Thymus (tissue), 14 donors: Measurements from ENCODE around the gene MSL1. TPM values are rescaled to one million over a fixed set of nuclear protein-coding genes. Genes with fewer than 3 reads are reported as not detected.

Source experiments
- DNase-seq, 9 donors: peaks; one replicate each; pipeline ENCODE4 v3.0.0-alpha.2; 2013; ENCODE audit warnings: low spot score in 9 of 9, low read depth in 6 of 9, missing footprints in 1 of 9
- H3K27ac ChIP-seq, 2 donors: one replicate each; pipeline ENCODE4 v1.5.1; 2013; ENCODE audit warnings: control low read depth in 1 of 2, low read depth in 1 of 2, low read length in 1 of 2, mild to moderate bottlenecking in 1 of 2, moderate library complexity in 1 of 2
- H3K27me3 ChIP-seq, 2 donors: one replicate each; pipeline ENCODE4 v1.5.1; 2013; ENCODE audit warnings: low read length in 1 of 2; ENCODE audit not compliant: control insufficient read depth in 2 of 2, insufficient read depth in 1 of 2
- H3K36me3 ChIP-seq, 2 donors: one replicate each; pipeline ENCODE4 v1.5.1; 2013; ENCODE audit warnings: low read length in 1 of 2, mild to moderate bottlenecking in 1 of 2, moderate library complexity in 1 of 2; ENCODE audit not compliant: control insufficient read depth in 2 of 2, insufficient read depth in 2 of 2
- H3K4me1 ChIP-seq, 2 donors: one replicate each; pipeline ENCODE4 v1.5.1; 2013; ENCODE audit warnings: low read length in 2 of 2; ENCODE audit not compliant: control insufficient read depth in 2 of 2, insufficient read depth in 2 of 2
- H3K4me3 ChIP-seq, 2 donors: one replicate each; pipeline ENCODE4 v1.5.1; 2013; ENCODE audit warnings: low read length in 2 of 2, control low read depth in 1 of 2, mild to moderate bottlenecking in 1 of 2
- H3K9me3 ChIP-seq, 2 donors: one replicate each; pipeline ENCODE4 v1.5.1; 2013; ENCODE audit warnings: low read length in 1 of 2, mild to moderate bottlenecking in 1 of 2; ENCODE audit not compliant: control insufficient read depth in 2 of 2, insufficient read depth in 1 of 2
- whole genome bisulfite sequencing: extraction: QIAGEN DNeasy Blood & Tissue Kit; methylation state at CpG from one replicate; pipeline ENCODE4 v1.1.7; 2013; 5-methylcytosine and 5-hydroxymethylcytosine counted together
- long read RNA-seq, 10 donors: transcript quantifications; one replicate each; lab custom pipeline, GENCODE V29; 2026
- polyA plus RNA-seq: library from polyadenylated mRNA; stranded (reverse); fragments of 200-250 nt; gene quantifications from one replicate; pipeline ENCODE4 v1.2.3, GENCODE V29; 2013
- total RNA-seq: library from RNA; stranded (reverse); fragments of 120-200 nt; gene quantifications from one replicate; pipeline ENCODE4 v1.2.4, GENCODE V29; 2013
- donor health status: healthy.

The MSL1 gene
- total RNA-seq (77.7 TPM), polyA plus RNA-seq (126 TPM)
- long read RNA-seq, donor 1, partial matches to known transcripts = 0 of 1 reads
- long read RNA-seq, donor 1, other reads (novel, unspliced or antisense) = 0 of 1 reads
- long read RNA-seq, donor 2 = 0 reads
- long read RNA-seq, donor 3, full-length matches to known transcripts = 29 of 29 reads
- long read RNA-seq, donor 3, partial matches to known transcripts = 0 of 29 reads
- long read RNA-seq, donor 3, other reads (novel, unspliced or antisense) = 0 of 29 reads
- long read RNA-seq, donor 4, full-length matches to known transcripts = 13 of 13 reads
- long read RNA-seq, donor 4, partial matches to known transcripts = 0 of 13 reads
- long read RNA-seq, donor 4, other reads (novel, unspliced or antisense) = 0 of 13 reads
- long read RNA-seq, donor 5, full-length matches to known transcripts = 28 of 33 reads
- long read RNA-seq, donor 5, partial matches to known transcripts = 5 of 33 reads
- long read RNA-seq, donor 5, other reads (novel, unspliced or antisense) = 0 of 33 reads
- long read RNA-seq, donor 6, full-length matches to known transcripts = 42 of 42 reads
- long read RNA-seq, donor 6, partial matches to known transcripts = 0 of 42 reads
- long read RNA-seq, donor 6, other reads (novel, unspliced or antisense) = 0 of 42 reads
- long read RNA-seq, donor 7, full-length matches to known transcripts = 8 of 8 reads
- long read RNA-seq, donor 7, partial matches to known transcripts = 0 of 8 reads
- long read RNA-seq, donor 7, other reads (novel, unspliced or antisense) = 0 of 8 reads
- long read RNA-seq, donor 8, transcript MSL1-203 (3 exons, 2,081 nt) = major isoform, 11 of 11 reads
- long read RNA-seq, donor 8, partial matches to known transcripts = 0 of 11 reads
- long read RNA-seq, donor 8, other reads (novel, unspliced or antisense) = 0 of 11 reads
- long read RNA-seq, donor 9, transcript MSL1-203 (3 exons, 2,081 nt) = major isoform, 11 of 16 reads
- long read RNA-seq, donor 9, partial matches to known transcripts = 5 of 16 reads
- long read RNA-seq, donor 9, other reads (novel, unspliced or antisense) = 0 of 16 reads
- long read RNA-seq, donor 10, full-length matches to known transcripts = 23 of 23 reads
- long read RNA-seq, donor 10, partial matches to known transcripts = 0 of 23 reads
- long read RNA-seq, donor 10, other reads (novel, unspliced or antisense) = 0 of 23 reads

DNA sequence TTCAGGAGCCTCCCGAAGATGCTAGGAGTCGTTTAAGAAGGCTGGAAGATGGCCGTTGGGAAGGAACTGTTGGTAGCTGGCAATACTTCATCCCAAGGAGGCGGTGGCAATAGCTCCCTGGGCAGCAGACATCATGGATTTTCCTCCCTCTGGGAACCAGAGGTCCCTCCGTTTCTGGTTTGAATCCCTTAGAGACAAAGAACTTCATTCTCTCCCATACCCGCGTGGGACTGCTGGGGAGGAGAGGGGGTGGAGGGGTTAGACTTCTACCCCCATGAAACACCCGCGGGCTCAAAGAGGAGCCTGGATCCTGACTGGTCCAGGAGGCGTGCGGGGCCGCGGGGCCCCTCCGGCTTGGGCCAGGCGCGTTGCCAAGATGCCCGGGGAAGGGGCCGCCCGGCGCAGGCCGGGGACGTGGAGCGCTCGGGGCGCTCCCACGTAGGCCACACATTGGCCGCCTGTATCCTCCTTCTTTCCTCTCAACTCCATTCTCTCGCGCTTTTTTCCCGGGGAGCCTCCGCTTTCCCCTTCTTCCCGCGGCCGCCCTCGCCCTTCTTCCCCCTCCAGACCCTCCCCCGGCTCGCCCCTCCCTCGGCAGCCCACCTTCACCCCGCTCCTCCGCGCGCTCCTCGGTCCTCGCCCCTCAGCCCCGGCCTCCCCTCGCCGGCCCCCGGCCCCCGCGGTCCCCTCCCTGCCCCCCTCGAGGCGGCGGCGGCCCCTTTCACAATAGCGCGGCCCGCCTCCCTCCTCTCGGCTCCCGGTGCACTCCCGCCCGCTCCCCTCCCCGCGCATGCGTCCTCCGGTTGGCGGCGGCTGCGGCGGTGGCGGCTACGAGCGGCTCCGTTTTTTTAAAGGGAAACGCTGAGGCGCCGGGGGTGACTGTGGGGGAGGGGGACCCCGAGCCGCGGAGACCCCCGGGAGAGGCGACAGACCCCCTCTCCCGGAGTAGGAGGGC is at the start of gene MSL1:
Gene MSL1, plus strand, starts transcription at position 791 of the 955 bp plus-strand sequence. CDS start 642 bp downstream, outside the sequence.
- peaks cover 3 to 18% of the 10 kb centered on the region in 2 donors for H3K36me3 ChIP-seq

GRCh38 chr17:40072040-40072734 is 49.6 kb upstream of the MSL1 start:
- H3K4me1 ChIP-seq = peaks cover 48 to 85% of the 10 kb centered on the region in 2 donors
- H3K36me3 ChIP-seq = peaks cover 4 to 15% of the 10 kb centered on the region in 2 donors
- no peak overlapping the region for H3K4me3 ChIP-seq
- no peaks in the 10 kb centered on the region for H3K9me3 ChIP-seq
- H3K27me3 ChIP-seq = no peaks in the 10 kb centered on the region
- no peak for DNase-seq
- WGBS = 70% methylated on average over 19 of the region's 19 CpGs
- H3K27ac ChIP-seq = peak overlapping the region; percentile 1 to 30

More for the DNA sequence above, at the start of gene MSL1:
- Histone ChIP-seq H3K27me3 (no peaks in the 10 kb centered on the region), H3K27ac (peak within 1 kb of the TSS; percentile 89 to 92), H3K9me3 (no peaks in the 10 kb centered on the region), H3K4me1 (peaks cover 9 to 31% of the 10 kb centered on the region in 2 donors), H3K4me3 (peak within 1 kb of the TSS; percentile 70 to 83)
- DNase-seq = peak in 4 of 9 donors; percentile 76 to 91 (median 79)
- WGBS = 1% methylated on average over 82 of the region's 82 CpGs

DNA sequence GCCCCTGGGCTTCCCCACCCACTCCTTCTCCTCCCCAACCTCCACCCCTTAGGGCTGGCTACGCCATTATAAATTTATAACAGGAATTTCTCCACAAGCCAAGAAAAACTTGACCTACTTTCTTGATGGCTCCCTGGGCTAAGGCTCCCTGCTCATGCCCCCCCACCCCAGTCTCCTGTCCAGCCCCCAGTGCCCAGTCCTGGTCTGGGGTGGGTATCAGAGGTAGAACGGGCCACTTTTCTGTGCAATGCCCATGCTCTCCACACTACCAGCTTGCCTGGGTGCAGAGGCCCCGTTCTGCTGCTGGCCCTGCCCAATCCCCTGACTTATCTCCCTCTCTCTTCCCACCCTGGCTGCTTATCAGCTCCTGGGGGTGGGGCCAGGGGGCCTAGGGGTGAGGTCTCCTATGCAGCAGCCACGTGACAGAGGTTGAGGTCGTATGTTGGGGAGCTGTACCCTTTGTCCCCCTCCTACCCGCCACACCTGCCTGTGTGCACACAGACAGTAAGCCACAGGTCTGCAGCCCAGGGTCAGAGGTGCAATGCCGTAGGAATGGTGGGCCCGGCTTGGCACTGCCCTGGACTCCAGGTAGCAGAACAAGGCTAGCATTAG is 48.9 kb upstream of the MSL1 start:
- peak in 1 of 9 donors; percentile 41 for DNase-seq

GRCh38 chr17:40073454-40074174 is 48.2 kb upstream of the MSL1 start:
- peaks cover 4 to 20% of the 10 kb centered on the region in 2 donors for H3K36me3 ChIP-seq
- 96% methylated on average over 7 of the region's 7 CpGs for WGBS
- DNase-seq = no peak
- peaks cover 39 to 70% of the 10 kb centered on the region in 2 donors for H3K4me1 ChIP-seq
- H3K27me3 ChIP-seq = no peaks in the 10 kb centered on the region
- no peak overlapping the region for H3K4me3 ChIP-seq
- peak overlapping the region in 1 of 2 donors; percentile 26 for H3K27ac ChIP-seq
- H3K9me3 ChIP-seq = no peaks in the 10 kb centered on the region

More for the DNA sequence above, 48.9 kb upstream of the MSL1 start:
- Histone ChIP-seq H3K27ac (peak overlapping the region in 1 of 2 donors; percentile 26), H3K36me3 (peaks cover 4 to 20% of the 10 kb centered on the region in 2 donors), H3K9me3 (no peaks in the 10 kb centered on the region), H3K27me3 (no peaks in the 10 kb centered on the region), H3K4me1 (peaks cover 46 to 78% of the 10 kb centered on the region in 2 donors), H3K4me3 (no peak overlapping the region)
- WGBS = 79% methylated on average over 8 of the region's 8 CpGs

DNA sequence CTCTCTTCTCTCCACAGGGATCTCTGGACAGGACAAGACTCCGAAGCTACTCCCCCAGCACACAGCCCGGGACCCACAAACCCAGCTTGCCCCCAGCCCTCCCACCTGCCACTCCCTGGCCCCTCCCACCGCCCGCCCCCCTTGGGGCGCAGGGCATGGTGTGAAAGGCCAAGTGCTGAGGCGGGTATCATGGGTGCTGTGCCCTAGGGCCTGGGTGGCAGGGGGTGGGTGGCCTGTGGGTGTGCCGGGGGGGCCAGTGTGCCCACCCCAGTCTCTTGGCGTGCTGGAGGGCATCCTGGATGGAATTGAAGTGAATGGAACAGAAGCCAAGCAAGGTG is 47.6 kb upstream of the MSL1 start:
- peaks cover 35 to 65% of the 10 kb centered on the region in 2 donors for H3K4me1 ChIP-seq
- H3K9me3 ChIP-seq = no peaks in the 10 kb centered on the region
- peaks cover 4 to 20% of the 10 kb centered on the region in 2 donors for H3K36me3 ChIP-seq
- no peak overlapping the region for H3K4me3 ChIP-seq
- whole genome bisulfite sequencing = 97% methylated on average over 8 of the region's 8 CpGs
- no peak for DNase-seq
- H3K27ac ChIP-seq = no peak overlapping the region
- H3K27me3 ChIP-seq = no peaks in the 10 kb centered on the region

- H3K36me3 ChIP-seq = peaks cover 4 to 20% of the 10 kb centered on the region in 2 donors
- 95% methylated on average over 6 of the region's 6 CpGs for WGBS
- peaks cover 29 to 58% of the 10 kb centered on the region in 2 donors for H3K4me1 ChIP-seq
- DNase-seq = no peak
- H3K9me3 ChIP-seq = no peaks in the 10 kb centered on the region
- no peak overlapping the region for H3K4me3 ChIP-seq
- H3K27ac ChIP-seq = no peak overlapping the region
- H3K27me3 ChIP-seq = no peaks in the 10 kb centered on the region
Observed at GRCh38 chr17:40074871-40075200, 46.9 kb upstream of the MSL1 start.

DNA sequence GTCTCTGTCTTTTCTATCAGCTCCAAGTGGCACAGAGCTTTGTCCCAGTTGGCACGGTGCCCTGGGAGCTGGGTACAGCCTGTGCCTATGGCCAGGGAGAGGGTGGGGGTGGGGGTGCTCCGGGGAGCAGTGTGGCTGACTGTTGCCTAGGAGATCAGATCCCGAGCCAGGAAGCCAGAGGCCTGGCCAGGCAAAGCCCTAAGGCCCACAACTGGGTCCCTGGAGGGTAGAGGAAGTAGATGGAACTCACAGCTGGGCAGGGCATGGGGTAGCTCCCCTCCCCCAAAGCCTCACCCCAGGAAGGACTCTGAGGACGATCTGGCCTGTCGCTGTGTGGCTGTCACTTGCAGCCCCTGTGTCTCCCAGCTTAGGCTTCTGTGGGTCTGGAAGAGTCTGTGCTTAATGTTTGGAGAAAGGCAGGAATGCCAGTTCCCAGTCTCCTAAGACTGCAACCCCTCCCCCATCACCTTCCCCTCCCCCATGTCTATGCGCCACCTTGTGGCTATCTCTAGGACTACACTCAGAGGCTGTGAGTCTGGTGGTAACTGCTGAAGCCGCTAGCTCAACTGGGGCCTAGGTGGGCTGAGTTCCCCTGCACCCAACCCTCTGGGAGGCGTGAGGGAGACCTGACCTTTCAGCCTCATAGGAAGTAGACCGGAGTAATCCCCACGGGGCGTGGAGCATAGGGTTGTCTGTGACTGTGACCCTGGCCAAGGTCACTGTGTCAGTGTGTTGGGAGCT is 46.4 kb upstream of the MSL1 start:
- Histone ChIP-seq H3K27ac (no peak overlapping the region), H3K36me3 (peaks cover 4 to 20% of the 10 kb centered on the region in 2 donors), H3K4me3 (no peak overlapping the region), H3K4me1 (peaks cover 23 to 53% of the 10 kb centered on the region in 2 donors), H3K9me3 (no peaks in the 10 kb centered on the region), H3K27me3 (no peaks in the 10 kb centered on the region)
- DNase-seq = peak in 4 of 9 donors; percentile 64 to 84 (median 72)
- WGBS = 41% methylated on average over 11 of the region's 11 CpGs
